Activated CD8-positive, alpha-beta memory T cell treated with anti-CD3 and anti-CD28 coated beads for 48 hours (primary cell): ENCODE results near the gene ZNF737.
A peak's percentile ranks its signal among the peaks of the same experiment; 100 is the strongest.
"Not testable (repeated sequence)": the region's sequence is repeated elsewhere in the genome, so short reads cannot be mapped to it uniquely, and the experiment has no call there.

Experiments used
- DNase-seq, 3 experiments: peaks; one replicate each; pipeline ENCODE4 v3.0.0-alpha.2; 2020; ENCODE audit warnings: low read depth in 2 of 3, low spot score in 2 of 3

ZNF737 gene

GRCh38 chr19:20565321-20566018 is at the start of gene ZNF737:
Gene ZNF737, minus strand, starts transcription at chr19:20565781. Its CDS starts 141 bp downstream, at chr19:20565640.
- DNase-seq, result peak; percentile 58 to 69 (median 69)

GRCh38 chr19:20614971-20615370 is 49.4 kb upstream of the ZNF737 start:
- not testable (repeated sequence) for DNase-seq

DNA sequence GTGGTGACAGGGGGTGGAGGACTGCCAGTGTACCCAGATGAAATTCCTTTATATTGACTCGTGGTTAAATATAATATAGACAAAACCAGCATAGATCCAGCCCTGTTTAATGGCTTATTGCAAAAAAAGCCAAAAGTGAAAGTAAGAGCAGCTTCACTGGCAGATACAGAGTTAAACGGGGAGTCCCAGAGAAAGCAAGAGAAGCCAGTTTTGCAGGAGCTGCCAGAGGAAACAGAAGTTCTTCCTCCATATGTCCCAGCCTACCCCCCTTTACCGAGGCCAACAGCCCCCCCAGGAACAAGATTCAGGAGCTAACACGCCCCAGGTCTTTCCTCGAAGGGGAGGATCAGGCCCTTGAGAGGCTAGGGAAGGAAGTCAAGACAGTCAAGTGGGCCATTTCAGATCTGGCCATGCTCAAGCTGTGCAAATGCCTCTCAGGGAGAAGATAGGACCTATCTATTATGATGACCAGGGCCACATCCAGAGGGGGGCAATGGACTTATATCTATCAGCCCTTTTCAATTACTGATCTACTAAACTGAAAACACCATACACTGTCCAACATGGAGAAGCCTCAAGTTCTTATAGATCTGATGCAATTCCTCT is 47.2 kb upstream of the ZNF737 start:
- DNase-seq, result no peak

DNA sequence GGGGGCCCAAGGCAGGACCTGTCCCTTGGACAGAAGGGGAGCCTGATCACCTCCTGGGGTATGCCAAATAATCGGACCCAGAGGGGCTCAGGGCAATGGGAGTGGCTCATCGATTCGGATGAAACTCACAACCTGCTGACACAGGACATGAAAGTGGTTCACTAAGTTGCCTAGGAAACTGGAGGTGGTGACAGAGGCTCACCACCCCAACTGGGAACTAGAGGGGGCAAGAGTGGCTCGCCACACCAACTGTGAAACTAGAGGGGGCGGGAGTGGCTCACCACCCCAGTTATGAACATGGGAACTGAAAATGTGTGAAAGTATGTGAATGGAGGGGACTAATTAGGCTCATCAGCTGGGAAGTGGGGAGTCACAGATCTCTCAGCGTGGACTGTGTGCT is 46.3 kb upstream of the ZNF737 start:
- DNase-seq, result no peak

GRCh38 chr19:20607943-20608342 is 42.4 kb upstream of the ZNF737 start:
- DNase-seq, result no peak

GRCh38 chr19:20558571-20558970 is 7.0 kb downstream of the ZNF737 start:
- no peak for DNase-seq

- DNase-seq, result no peak
Measured at GRCh38 chr19:20558011-20558410, 7.6 kb downstream of the ZNF737 start.

DNA sequence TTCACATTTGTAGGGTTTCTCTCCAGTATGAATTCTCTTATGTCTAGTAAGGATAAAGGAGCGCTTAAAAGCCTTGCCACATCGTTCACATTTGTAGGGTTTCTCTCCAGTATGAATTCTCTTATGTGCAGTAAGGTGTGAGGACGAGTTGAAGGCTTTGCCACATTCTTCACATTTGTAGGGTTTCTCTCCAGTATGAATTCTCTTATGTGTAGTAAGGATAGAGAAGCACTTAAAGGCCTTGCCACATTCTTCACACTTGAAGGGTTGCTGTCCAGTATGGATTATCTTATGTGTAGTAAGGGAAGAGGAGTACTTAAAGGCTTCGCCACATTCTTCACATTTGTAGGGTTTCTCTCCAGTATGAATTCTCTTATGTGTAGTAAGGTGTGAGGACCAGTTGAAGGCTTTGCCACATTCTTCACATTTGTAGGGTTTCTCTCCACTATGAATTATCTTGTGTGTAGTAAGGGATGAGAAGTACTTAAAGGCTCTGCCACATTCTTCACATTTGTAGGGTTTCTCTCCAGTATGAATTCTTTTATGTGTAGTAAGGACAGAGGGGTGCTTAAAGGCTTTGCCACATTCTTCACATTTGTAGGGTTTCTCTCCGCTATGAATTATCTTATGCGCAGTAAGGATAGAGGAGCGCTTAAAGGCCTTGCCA is 20.8 kb downstream of the ZNF737 start:
- DNase-seq, result not testable (repeated sequence)

DNA sequence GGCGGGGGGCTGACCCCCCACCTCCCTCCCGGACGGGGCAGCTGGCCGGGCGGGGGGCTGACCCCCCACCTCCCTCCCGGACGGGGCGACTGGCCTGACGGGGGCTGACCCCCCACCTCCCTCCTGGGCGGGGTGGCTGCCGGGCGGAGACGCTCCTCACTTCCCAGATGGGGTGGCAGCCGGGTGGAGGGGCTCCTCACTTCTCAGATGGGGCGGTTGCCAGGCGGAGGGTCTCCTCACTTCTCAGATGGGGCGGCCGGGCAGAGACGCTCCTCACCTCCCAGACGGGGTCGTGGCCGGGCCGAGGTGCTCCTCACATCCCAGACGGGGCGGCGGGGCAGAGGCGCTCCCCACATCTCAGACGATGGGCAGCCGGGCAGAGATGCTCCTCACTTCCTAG is 35.3 kb downstream of the ZNF737 start:
- not testable (repeated sequence) for DNase-seq

DNA sequence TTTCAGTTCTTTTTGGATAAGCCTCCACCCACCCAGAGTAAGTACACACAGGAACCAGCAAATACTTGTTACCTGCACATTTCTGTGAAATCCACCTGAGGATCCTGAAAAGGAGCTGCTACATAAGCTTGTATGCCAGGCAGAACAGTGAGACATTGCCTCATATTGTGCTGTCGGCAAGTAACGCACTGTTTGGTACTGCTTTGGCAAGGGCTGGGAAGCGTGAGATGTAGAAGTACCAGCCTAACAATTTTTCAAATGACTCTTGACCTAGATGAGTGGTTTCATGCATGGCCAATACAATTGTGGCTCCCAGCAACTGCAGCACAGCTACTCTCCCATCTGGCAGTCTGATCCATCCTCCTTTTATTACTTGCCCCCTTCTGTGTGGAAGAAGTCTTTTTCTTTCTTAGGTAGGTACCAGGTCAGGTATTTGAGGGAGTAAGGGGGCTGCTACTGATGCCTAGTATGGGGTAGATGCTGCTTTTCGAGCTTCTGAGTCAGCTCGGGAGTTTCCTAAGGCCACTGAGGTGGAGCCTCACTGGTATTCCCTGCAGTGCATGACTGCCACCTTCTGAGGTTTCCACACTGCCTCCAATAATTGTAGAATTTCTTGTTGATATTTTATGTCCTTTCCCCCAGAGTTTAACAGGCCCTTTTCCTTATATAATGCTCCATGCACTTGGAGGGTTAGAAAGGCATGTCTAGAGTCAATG is 52.2 kb downstream of the ZNF737 start:
- DNase-seq, result no peak

DNA sequence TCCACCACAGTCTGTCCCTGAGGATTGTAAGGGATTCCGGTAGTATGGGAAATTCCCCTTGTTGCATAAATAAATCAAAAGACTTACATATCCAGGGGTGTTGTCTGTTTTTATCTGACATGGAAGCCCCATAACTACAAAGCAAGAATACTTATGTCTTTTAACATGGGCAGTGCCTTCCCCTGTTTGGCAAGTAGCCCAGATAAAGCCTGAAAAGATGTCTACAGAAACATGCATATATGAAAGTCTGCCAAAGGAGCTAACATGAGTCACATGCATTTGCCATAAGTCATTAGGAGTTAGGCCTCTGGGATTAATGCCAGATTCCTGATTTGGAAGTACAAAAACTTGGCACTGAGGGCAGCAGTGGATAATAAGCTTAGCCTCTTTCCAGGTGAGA is 62.1 kb downstream of the ZNF737 start:
- DNase-seq, result no peak
